G401.6 (cell line): ENCODE data around the gene ZFP57.

ENCODE experiments used
- FAIRE-seq: peaks from 2 replicates; lab custom pipeline; 2012; peaks lifted over from hg19 to GRCh38; lab: Jason Lieb, UNC

The ZFP57 gene

DNA sequence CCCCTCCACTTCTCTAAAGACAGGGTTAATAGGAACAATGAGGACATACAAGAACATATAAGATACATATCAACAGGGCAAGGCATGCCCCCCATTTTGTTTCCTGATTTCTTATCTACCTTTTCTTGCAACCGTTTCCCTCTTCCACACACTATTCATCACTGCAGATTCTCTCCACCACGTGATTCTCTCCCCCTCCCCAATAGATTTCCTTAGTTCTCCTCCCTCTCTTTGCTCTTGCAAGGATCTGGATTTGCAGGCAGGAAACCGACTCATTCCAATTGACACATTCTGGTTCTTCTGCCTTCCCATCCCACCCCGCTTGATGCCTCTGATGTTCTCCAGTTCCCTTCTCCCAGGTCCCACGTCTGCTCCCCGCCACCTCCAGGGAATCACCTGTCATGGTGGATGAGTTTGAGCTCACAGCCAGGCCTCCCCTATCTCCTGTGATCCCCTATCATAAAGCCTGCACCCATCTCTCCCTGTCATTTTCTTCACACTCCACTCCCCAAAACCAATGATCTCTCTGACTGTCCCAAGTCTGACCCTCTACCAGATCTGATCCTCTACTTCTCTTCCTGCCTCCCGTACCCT, 55.5 kb downstream of the ZFP57 start:
- no peak for FAIRE-seq

DNA sequence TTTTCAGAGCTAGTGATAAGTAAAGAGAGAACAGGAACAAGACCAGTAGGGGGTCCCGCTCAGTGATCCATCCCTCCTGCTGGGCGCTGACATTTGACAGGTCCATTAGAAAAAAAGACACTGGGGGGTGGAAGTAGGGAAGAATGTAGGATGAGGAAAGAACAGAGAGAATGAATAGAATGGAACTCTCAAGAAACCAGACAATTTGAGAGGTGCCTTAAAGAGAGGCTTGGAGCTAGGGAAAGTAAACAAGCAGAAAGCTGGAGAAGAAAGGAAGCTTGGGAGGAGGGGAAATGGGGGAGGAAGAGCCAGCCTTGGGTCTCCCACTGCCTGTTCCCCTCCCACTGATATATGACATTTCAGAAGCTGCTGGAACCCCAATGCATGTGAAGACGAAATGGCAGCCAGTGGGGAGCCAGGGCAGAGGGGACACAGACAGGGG, 56.4 kb downstream of the ZFP57 start:
- FAIRE-seq, result no peak
